Motor neuron (in vitro differentiated cells): ENCODE data around the gene ARID5B. TPM values are rescaled to one million over a fixed set of nuclear protein-coding genes. Genes with fewer than 3 reads are reported as not detected.
A peak's percentile ranks its signal among the peaks of the same experiment; 100 is the strongest.

Experiments used
- ATAC-seq, 8 experiments: fragments of 200-7000 bp; cut with Tn5 transposase; replicated peaks in 6 of 8; 2 replicates each; pipeline ENCODE4 v1.8.0; 2021; ENCODE audit warnings: mild to moderate bottlenecking in 8 of 8, moderate library complexity in 8 of 8
- H3K27ac ChIP-seq, 2 donors: fragments of 250-450 bp; sonication (Bioruptor Pico); 2 replicates each; pipeline ENCODE4 v1.9.0; 2021; ENCODE audit warnings: antibody characterized with exemption in 2 of 2, mild to moderate bottlenecking in 2 of 2, moderate library complexity in 1 of 2
- H3K4me1 ChIP-seq, 2 donors: fragments of 250-450 bp; sonication (Bioruptor Pico); replicated peaks in 1 of 2; 2 replicates each; pipeline ENCODE4 v1.6.1; 2021; ENCODE audit warnings: antibody characterized with exemption in 2 of 2, mild to moderate bottlenecking in 2 of 2, moderate library complexity in 1 of 2
- H3K4me3 ChIP-seq, 5 donors: fragments of 250-450 bp; sonication (Bioruptor Pico); 2 replicates each; pipeline ENCODE4 v1.9.0; 2021; ENCODE audit warnings: antibody characterized with exemption in 5 of 5, mild to moderate bottlenecking in 5 of 5, moderate library complexity in 4 of 5
- WGBS, 10 experiments: fragments of 450-650 bp; shearing (Covaris generic); methylation state at CpG; one replicate each; pipeline ENCODE4 v1.0.0; 2022; 5-methylcytosine and 5-hydroxymethylcytosine counted together
- in situ Hi-C, 9 experiments: fragments of 400-800 bp; cut with MboI; loops; one replicate each; pipeline ENCODE4 v1.15.0; 2021; ENCODE audit warnings: low sequenced_read_pairs in 9 of 9, low pct_unique_long_range_greater_than_20kb in 2 of 9; ENCODE audit not compliant: unreplicated experiment in 9 of 9
- total RNA-seq, 8 experiments: library from RNA; unstranded; fragments of 300-600 nt; gene quantifications; 2 replicates each; pipeline versions ENCODE4 v1.2.3 to v1.2.4, GENCODE V29; 2022

ARID5B gene
- total RNA-seq, 8 experiments from 2014 or later: 5.7 to 53.4 (median 14.7) TPM

GRCh38 chr10:61892961-61893360 lies 8.5 kb upstream of the ARID5B start:
- H3K27ac ChIP-seq: no peak overlapping the region
- ATAC-seq: no peak
- 5 to 100% (median 91%) methylated on average over 1 to 4 of the region's 4 CpGs for WGBS, 10 experiments
- peaks cover 9% of the 10 kb centered on the region in 2 donors for H3K4me1 ChIP-seq
- in situ Hi-C loops: no loop called here
- no peak overlapping the region for H3K4me3 ChIP-seq

DNA sequence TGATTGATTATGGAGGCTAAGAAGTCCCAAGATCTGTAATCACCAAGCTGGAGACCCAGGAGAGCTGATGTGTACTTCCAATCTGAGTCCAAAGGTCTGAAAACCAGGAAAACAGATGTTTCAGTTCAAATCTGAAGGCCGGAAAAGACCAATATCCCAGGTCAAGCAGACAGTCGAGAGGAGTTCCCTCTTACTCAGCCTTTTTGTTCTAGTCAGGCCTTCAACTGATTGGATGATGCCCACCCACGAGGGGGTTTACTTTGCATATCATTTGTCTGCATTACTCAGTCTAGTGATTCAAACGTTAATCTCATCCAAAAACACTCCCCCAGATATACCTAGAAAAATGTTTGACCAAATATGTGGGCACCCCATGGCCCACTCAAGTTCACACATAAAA lies 7.4 kb upstream of the ARID5B start:
- in situ Hi-C loops: no loop called here
- H3K4me1 ChIP-seq: peaks cover 11 to 21% of the 10 kb centered on the region in 2 donors
- 40 to 94% (median 74%) methylated on average over 2 to 4 of the region's 4 CpGs; no CpG with 5 or more reads in 1 of the 10 experiments for WGBS, 10 experiments
- no peak for ATAC-seq
- H3K27ac ChIP-seq: no peak overlapping the region
- H3K4me3 ChIP-seq: no peak overlapping the region

- Histone ChIP-seq H3K4me1 (peaks cover 17 to 30% of the 10 kb centered on the region in 2 donors), H3K27ac (no peak overlapping the region), H3K4me3 (no peak overlapping the region)
- ATAC-seq: no peak
- in situ Hi-C loops: no loop called here
- WGBS, 10 experiments: 62 to 100% (median 93%) methylated on average over 2 to 6 of the region's 6 CpGs; no CpG with 5 or more reads in 1 of the 10 experiments
Observed at GRCh38 chr10:61895898-61896600, 5.5 kb upstream of the ARID5B start.

DNA sequence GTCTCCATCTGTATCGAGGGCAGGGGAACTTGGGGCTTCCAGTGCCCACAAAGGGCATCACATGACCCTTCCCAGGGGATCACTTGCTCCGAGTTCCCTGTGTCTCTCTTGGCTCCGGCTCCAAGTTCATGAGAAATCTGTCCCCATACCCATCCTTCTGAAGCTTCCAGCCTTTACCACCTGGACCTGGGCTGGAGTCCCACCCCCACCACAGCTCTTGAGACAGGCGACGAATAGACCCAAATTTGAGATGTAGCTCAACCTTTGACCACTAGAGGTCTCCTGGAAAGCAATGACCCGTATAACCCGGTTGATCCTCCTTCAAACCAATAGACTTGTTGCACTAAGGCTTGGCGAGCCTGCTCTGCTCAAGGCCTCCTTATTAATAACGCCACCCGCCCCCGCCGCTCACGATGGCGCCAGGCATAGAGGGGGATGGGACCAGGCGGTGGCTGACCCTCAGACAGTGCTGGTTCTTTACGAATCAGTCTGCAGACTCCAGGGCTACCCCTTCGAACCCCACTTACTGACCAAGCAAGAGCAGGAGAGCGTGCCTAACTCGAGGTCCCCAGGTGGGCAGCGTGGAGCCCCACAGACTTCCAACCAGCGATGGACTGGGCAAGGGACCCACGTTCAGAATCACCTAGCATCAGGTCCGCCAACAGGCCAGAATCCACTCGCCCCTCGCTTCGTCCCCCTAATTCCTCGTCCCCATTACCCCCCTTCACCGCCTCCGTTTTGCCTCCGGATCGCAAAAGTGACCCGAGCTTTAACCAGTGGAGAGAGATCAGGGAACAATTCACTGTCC lies 4.4 kb upstream of the ARID5B start:
- H3K4me3 ChIP-seq: no peak overlapping the region
- WGBS, 10 experiments: 0 to 70% (median 40%) methylated on average over 1 to 13 of the region's 32 CpGs; no CpG with 5 or more reads in 1 of the 10 experiments
- in situ Hi-C loops: no loop called here
- peak in 5 of 8 experiments; percentile 26 to 44 (median 41) for ATAC-seq
- peaks cover 17 to 30% of the 10 kb centered on the region in 2 donors for H3K4me1 ChIP-seq
- no peak overlapping the region for H3K27ac ChIP-seq

DNA sequence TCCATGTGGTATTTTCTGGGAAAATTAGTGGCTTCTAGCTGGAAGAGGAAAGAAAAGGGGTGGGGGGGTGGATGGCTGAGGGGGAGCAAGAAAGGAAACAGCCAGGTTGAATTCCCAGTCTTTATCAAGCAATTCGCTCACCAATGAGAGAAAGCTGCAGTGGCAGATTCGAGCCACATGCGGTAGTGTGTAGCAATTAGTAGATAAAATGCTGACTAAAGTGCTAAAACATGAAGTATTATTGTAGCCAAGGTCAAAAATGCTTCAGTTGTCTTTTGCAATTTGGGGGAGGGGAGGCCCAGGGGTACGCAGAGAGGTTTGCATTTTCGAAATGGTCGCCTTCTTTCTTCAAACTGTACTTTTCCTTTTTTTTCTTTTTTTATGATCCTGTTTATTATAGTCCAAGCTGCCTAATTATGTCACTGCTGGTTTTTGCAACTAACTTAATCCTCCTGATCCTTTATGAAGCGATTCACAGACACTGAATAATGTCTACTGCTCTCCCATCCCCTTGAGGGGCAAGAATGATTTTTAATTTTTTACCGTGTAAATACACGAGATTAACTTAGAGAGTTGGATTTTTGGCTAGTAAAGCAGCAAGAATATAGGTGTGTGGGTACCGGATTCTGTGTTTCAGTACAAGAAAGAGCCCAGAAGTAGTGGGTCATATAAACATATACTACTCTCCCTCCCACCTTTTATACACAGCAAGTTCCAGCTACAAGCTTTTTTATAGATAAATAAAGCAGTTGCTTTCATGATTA lies 3.6 kb upstream of the ARID5B start:
- 30 to 70% (median 36%) methylated on average over 2 to 10 of the region's 10 CpGs; no CpG with 5 or more reads in 1 of the 10 experiments for WGBS, 10 experiments
- in situ Hi-C loops: no loop called here
- H3K4me1 ChIP-seq: peaks cover 17 to 30% of the 10 kb centered on the region in 2 donors
- peak in 5 of 8 experiments; percentile 1 to 27 (median 6) for ATAC-seq
- H3K4me3 ChIP-seq: peak overlapping the region in 1 of 5 donors; percentile 5
- H3K27ac ChIP-seq: no peak overlapping the region

- H3K4me1 ChIP-seq: peaks cover 17 to 30% of the 10 kb centered on the region in 2 donors
- no peak overlapping the region for H3K4me3 ChIP-seq
- in situ Hi-C loops: no loop called here
- ATAC-seq: peak in 5 of 8 experiments; percentile 3 to 55 (median 40)
- WGBS, 10 experiments: 8 to 79% (median 29%) methylated on average over 1 to 2 of the region's 2 CpGs; no CpG with 5 or more reads in 4 of the 10 experiments
- no peak overlapping the region for H3K27ac ChIP-seq
Observed at GRCh38 chr10:61898435-61898778, 3.1 kb upstream of the ARID5B start.

GRCh38 chr10:61899069-61899531 lies 2.4 kb upstream of the ARID5B start:
- in situ Hi-C loops: no loop called here
- Histone ChIP-seq H3K4me3 (peak overlapping the region in 1 of 5 donors; percentile 86), H3K27ac (no peak overlapping the region), H3K4me1 (peaks cover 17 to 30% of the 10 kb centered on the region in 2 donors)
- 10 to 43% (median 22%) methylated on average over 3 to 7 of the region's 7 CpGs for WGBS, 10 experiments
- no peak for ATAC-seq

DNA sequence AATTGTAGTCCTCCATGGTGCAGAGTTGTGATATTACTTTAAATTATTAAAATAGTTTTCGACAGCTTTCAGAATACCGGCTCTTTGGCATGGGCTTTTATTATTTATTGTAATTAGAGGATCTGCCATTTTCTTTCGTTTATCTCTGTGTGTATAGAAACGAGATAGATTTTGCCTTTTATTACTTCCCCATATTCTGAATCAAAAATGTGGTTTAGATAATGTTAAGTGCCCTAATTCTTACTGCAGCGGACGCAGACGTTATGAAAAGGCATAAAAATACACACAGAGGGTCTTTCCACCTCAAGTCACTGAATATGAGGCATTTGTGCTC lies 1.9 kb upstream of the ARID5B start:
- in situ Hi-C loops: no loop called here
- Histone ChIP-seq H3K27ac (no peak overlapping the region), H3K4me3 (peak overlapping the region; percentile 63 to 92 (median 86)), H3K4me1 (peaks cover 17 to 35% of the 10 kb centered on the region in 2 donors)
- no peak for ATAC-seq
- WGBS, 10 experiments: 0 to 51% (median 4%) methylated on average over 2 to 7 of the region's 7 CpGs; no CpG with 5 or more reads in 2 of the 10 experiments

DNA sequence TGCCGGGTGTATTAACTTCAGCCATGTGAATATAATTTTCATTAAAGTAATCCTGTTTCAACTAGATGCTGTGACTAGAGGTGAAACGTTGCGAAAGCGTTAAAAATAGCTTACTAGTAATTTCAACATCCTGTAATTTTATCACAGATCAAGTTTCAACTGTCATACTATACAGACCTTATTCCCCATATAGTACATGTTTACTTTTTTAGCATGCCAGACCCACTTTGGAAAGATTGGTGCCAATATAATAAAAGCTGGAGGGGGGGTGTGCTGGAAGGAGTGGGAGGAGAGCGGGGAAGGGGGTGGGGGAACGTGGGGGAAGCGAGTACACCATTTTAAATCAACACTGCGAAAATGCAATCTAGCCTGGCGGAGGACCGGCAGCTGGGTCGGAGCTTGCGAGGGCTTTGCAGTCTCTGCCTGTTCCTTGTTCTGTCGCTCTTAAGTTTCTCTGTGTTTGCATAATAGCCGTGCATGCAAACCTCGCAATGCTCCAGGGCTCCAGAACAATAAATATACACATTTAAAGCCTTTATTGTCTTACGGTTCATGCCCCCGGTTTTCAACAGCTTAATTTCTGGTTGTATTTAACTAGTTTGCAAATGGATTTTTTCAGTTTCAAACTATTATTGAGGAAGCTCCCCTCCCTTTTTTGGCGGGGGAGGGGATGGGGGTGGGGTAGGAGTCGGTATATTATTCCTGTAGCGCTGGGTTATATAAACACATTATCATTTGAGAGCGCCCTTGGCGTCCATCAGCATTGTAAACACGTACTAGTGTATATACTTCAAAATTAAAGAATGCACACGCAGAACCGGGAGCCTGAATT lies 1.3 kb upstream of the ARID5B start:
- in situ Hi-C loops: loop anchor here in 2 of 9 experiments (10.0 to 25.0 kb wide), 3 partner anchors 125 to 337 kb away; no protein-coding TSS in a partner anchor
- H3K4me1 ChIP-seq: peaks cover 17 to 40% of the 10 kb centered on the region in 2 donors
- 0 to 40% (median 0%) methylated on average over 2 to 20 of the region's 25 CpGs for WGBS, 10 experiments
- ATAC-seq: peak; percentile 2 to 52 (median 27)
- H3K4me3 ChIP-seq: peak overlapping the region; percentile 63 to 92 (median 86)
- peak overlapping the region; percentile 17 to 86 for H3K27ac ChIP-seq

- H3K4me1 ChIP-seq: peaks cover 17 to 40% of the 10 kb centered on the region in 2 donors
- peak in 2 of 8 experiments; percentile 1 to 2 for ATAC-seq
- WGBS, 10 experiments: 0 to 6% (median 0%) methylated on average over 4 to 12 of the region's 14 CpGs; no CpG with 5 or more reads in 1 of the 10 experiments
- no peak overlapping the region for H3K27ac ChIP-seq
- H3K4me3 ChIP-seq: peak overlapping the region; percentile 63 to 92 (median 86)
- in situ Hi-C loops: loop anchor here in 2 of 9 experiments (10.0 to 25.0 kb wide), 3 partner anchors 123 to 335 kb away; no protein-coding TSS in a partner anchor
Observed at GRCh38 chr10:61901829-61902444, 438 bp downstream of the ARID5B start.

GRCh38 chr10:61902445-61903220 lies 1.1 kb downstream of the ARID5B start:
- H3K4me3 ChIP-seq: peak overlapping the region; percentile 63 to 92 (median 86)
- peak; percentile 4 to 31 (median 15) for ATAC-seq
- peak overlapping the region; percentile 1 to 50 for H3K27ac ChIP-seq
- peaks cover 11 to 34% of the 10 kb centered on the region in 2 donors for H3K4me1 ChIP-seq
- 0 to 3% (median 0%) methylated on average over 1 to 15 of the region's 25 CpGs; no CpG with 5 or more reads in 1 of the 10 experiments for WGBS, 10 experiments
- in situ Hi-C loops: loop anchor here in 2 of 9 experiments (10.0 to 25.0 kb wide), 3 partner anchors 122 to 335 kb away; no protein-coding TSS in a partner anchor
